GM12892 (cell line): ENCODE results near the gene HORMAD2.

ENCODE experiments used
- DNase-seq: peaks from one replicate; pipeline ENCODE4 v3.0.0; 2011; ENCODE audit not compliant: insufficient read length
- FAIRE-seq: peaks from 2 replicates; lab custom pipeline; 2011; peaks lifted over from hg19 to GRCh38; lab: Jason Lieb, UNC
- POLR2A ChIP-seq: IDR thresholded peaks from 2 replicates; pipeline ENCODE4 v1.6.1; 2011; ENCODE audit warnings: low read depth, low read length, control low read depth
- POLR2AphosphoS5 ChIP-seq: IDR thresholded peaks from 2 replicates; pipeline ENCODE4 v1.6.1; 2011; ENCODE audit warnings: low read depth, low read length, control low read depth
- TAF1 ChIP-seq: IDR thresholded peaks from 2 replicates; pipeline ENCODE4 v1.6.1; 2011; ENCODE audit warnings: low read depth, mild to moderate bottlenecking, control low read depth, low read length, borderline replicate concordance

The HORMAD2 gene

DNA sequence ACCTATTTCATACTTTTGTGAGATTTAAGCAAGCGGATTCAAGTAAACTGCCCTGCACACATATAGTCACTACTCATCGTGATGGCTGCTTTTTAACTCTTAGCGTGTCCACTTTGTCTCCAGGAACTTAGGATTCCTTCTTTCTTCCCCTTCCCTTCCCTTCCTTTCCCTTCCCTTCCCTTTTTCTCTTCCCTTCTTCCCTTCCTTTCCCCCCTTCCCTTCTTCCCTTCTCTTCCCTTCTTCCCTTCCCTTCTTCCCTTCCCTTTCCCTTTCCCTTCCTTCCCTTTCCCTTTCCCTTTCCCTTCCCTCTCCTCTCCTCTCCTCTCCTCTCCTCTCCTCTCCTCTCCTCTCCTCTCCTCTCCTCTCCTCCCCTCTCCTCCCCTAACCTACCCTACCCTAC is 100.4 kb downstream of the HORMAD2 start:
- DNase-seq (no peak), FAIRE-seq (no peak)
- TF ChIP-seq TAF1 (no peak), POLR2A (no peak), POLR2AphosphoS5 (no peak)

DNA sequence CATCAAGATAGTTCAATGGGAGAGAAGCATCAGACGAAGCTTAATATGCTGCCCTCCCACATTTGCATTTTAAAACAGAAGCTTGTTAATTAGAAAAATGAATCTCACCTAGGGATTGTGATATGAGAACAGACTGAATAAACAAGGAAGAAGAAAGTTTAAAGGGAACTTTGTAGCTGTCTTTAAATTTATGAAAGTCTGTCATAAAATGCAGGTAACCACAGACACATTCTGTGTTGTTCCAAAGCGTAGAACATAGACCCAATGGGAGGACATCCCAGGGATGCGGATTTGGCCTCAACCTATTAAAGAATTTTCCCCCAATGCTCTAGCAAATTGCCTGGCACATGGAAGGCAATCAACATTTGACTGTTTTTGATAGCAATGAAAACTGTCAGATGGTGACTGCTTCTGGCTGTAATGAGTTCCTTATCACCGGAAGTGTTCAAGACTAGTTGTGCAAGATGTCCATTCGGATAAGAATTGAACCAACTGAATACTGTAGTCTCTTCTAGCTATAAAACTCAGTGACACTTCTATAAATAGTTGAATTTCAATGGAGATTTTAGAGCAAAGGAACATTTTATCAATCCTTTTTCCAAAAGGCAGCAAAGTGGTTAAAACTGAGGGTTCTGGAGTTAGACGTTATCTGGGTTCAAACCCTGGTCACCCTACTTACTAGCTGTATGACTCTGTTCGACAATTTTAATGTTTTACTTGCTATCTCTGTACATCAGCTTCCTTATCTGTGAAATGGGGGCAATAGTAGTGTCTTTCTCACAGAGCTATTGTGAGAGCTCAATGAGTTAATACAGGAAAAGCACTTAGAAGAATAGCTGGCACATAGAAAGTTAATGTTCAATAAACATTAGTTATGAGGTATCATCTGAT is 101.4 kb downstream of the HORMAD2 start:
- DNase-seq (no peak), FAIRE-seq (no peak)
- TF ChIP-seq TAF1 (no peak), POLR2AphosphoS5 (no peak), POLR2A (no peak)

DNA sequence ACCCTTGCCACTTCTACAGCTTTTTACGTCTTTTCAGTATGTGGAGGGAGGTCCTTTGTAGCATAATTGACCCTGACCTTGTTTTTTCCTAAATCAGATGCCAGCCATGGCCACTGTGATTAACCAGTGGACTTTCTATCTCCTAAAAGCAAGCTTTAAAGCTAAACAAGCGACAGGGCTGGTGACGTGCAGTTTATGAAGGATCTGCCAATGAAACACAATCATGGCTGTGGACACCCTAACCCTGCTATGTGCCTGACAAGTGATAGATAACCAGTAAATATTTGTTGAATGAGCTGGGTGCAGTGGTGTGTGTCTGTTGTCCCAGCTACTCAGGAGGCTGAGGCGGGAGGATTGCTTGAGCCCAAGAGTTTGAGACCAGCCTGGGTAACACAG is 102.1 kb downstream of the HORMAD2 start:
- FAIRE-seq (no peak), DNase-seq (no peak)
- TF ChIP-seq POLR2AphosphoS5 (no peak), POLR2A (no peak), TAF1 (no peak)

DNA sequence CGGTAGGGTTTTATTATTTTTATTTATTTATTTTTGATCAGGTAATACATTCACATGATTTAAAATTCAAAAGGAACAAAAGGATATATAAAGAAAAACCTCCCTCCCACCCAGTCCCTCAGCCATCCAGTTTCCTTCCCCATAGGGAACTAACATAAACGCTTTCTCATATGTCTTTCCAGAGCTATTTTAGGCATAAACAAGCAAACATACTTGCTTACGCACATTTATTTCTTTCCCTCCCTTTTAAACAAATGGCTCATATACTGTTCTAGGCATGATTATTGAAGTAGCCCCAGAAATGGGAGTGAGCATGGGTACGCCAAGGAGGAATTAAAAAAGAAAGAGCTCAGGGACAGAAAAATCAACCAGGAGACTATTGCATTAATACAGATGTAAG is 102.6 kb downstream of the HORMAD2 start:
- FAIRE-seq (no peak), DNase-seq (no peak)
- TF ChIP-seq TAF1 (no peak), POLR2A (no peak), POLR2AphosphoS5 (no peak)

DNA sequence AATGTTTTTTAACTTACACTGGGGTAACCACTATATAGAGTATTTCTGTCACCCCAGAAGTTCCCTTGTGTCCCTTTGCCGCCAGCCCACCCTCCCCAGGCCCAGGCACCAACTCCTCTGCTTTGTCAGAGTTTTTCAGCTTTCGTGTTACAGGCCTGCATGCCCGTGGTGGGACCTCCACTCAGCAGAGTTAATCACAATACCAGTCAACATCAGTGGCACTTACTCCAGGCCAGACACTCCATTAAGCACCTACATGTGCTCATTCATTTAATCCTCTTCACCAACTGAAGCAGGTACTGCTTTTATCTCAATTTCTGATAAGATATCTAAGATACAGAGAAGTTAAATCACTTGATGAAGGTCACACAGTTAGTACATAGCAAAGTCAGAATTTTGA is 103.0 kb downstream of the HORMAD2 start:
- no peak for TF ChIP-seq TAF1
- TF ChIP-seq POLR2AphosphoS5, result no peak
- no peak for TF ChIP-seq POLR2A
- FAIRE-seq, result no peak
- DNase-seq, result no peak

DNA sequence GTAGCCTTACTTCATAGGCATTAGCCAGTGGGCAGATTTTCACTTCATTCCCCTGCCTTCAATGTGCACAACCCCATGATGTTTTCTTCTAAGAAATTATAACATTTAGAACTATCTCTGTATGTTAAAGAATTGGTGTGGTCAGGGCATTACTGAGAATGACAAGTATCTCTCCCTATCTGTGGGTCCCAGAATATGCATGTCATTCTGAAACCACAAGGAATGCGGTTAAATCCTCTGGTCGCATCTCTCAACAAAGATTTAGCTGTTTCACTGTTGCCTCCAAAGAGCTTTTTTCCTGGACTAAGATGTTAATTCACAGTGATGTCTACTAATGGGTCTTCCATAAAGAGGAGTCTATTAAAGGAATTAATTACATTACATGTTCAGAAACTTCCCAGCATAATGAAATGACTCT is 103.6 kb downstream of the HORMAD2 start:
- no peak for DNase-seq
- FAIRE-seq, result no peak
- no peak for TF ChIP-seq POLR2A
- no peak for TF ChIP-seq POLR2AphosphoS5
- TF ChIP-seq TAF1, result no peak

DNA sequence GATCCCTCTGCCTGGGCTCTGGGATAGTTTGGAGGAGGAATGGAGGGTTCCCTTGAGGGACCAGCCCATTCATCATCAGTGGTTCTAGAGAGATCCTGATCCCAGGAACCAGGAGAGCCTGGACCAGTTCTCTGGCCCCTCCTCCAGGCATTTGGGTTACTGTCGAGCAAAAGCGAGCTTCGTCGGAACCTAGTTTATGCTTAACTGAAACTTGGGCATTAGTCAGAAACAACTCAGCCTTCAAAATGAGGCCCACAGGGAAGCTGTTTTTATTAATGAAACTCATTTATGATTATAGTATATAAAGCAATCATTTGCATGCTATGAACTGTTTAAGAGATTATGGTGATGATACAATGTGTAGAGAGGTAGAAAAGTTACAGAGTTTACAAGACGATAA is 104.9 kb downstream of the HORMAD2 start:
- FAIRE-seq (no peak), DNase-seq (no peak)
- TF ChIP-seq TAF1 (no peak), POLR2AphosphoS5 (no peak), POLR2A (no peak)

DNA sequence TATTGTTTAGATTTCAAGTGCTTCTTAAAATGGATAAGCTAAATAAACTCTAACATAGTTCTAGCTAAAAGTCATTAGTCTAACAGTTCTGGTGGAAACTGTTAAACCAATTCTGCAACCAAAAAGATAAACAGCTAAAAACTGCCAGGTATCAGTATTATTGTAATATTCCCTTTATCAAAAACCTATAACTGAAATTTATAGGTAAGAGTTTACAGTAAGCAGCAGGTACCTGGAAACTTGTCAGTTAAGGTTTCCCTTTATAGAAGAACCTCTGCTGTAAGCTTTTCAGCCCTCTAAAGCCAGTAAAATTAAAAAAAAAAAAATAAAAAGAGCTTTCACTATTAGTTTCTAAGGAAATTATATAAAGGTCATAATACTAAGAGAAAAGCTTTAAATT is 105.3 kb downstream of the HORMAD2 start:
- FAIRE-seq (no peak), DNase-seq (no peak)
- TF ChIP-seq TAF1, result no peak

DNA sequence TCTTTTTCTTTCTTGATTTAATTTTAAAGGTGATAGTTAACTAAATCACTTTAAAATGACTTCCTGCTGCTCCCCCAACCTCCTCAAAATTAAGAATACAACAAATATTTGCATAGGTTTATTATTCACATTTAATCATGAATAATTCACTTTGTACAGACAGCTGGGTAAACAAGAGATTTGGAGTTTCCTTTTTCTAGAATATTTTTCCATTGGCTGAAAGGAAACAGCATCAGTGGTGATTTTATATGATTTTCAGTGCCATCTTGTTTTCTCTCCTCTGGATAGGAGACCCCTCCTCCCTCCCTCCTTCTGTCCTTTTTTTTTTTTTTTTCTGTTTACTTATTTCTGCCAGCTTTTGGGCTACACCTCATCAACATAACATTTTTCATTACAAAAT is 105.8 kb downstream of the HORMAD2 start:
- FAIRE-seq, result no peak
- DNase-seq, result no peak
- TF ChIP-seq POLR2A (no peak), POLR2AphosphoS5 (no peak), TAF1 (no peak)

DNA sequence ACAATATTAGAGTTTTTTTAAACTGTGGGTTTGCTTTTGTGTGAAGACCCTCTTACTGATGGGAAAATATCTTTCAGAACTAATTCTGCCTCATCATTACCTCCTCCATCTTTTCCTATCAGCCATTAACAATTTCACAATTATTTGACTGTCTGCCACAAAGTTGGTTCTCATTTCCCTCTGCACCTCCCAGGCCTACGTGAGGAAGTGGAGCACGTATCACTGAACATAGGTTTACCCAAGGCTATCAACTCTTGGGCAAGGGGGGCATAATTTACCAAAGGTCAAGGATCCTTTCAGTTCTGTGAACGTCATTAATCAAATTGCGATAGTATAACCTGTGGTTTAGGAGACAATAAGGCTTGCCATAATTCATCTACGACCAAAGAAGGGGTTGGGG is 106.2 kb downstream of the HORMAD2 start:
- TF ChIP-seq POLR2AphosphoS5 (no peak), TAF1 (no peak), POLR2A (no peak)
- FAIRE-seq (no peak), DNase-seq (no peak)

DNA sequence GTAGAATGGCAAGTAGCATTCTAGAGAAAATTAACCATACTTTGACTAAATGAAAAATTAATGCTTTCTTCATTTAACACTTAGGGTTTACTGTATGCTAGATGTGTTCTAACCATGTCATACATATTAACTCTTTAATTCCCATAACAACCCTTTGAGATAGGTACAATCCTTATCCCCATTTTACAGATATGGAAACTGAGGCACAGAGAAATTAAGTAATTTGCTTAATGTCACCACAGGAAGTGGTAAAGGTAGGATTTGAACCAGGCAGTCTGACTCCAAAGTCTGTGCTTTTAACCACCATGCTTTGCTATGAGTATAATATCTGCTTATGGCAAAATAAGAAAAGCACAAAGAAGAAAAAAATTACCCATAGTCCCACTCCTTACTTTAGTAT is 106.8 kb downstream of the HORMAD2 start:
- no peak for FAIRE-seq
- TF ChIP-seq POLR2AphosphoS5 (no peak), POLR2A (no peak), TAF1 (no peak)
- DNase-seq, result no peak
